ENCODE data around the gene TMEM255B. TPM values are rescaled to one million over a fixed set of nuclear protein-coding genes. Genes with fewer than 3 reads are reported as not detected.

The TMEM255B gene
- total RNA-seq, 1 donor from 2014 or later: 10.7 TPM

DNA sequence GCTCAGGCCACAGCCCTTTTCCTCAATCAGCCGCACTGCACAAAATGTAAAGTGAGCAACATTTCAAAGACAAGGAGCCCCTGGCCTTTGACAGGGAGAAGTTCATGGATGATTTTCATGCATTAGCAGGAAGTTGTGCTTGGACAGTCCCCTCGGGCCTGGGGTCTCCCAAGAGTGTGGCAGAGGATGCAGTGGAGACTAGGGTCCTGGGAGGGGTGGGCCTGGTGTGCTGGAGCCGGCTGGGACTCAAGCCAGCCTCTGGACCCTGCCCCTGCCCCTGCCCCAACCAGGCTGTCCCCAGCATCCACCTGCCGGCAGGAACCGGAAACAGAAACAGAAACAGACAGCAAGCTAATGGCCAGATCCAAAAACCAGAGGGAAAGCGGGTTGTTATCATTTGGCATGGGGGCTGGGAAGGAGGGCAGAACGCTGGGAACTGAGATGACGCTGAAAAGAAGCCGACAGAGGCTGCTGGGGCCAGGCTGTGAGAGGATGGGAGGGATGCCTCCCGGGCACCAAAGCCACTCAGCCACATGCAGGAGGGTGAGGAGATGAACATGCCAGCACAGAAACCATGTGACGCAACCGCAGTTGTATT is 102.5 kb downstream of the TMEM255B start:
- peak; percentile 74 for DNase-seq (ENCODE audit: low spot score)
- intact Hi-C loops (cut with DNase I): loop anchor here (1.0 to 2.0 kb wide), 3 partner anchors 21 to 40 kb away; no protein-coding TSS in a partner anchor

DNA sequence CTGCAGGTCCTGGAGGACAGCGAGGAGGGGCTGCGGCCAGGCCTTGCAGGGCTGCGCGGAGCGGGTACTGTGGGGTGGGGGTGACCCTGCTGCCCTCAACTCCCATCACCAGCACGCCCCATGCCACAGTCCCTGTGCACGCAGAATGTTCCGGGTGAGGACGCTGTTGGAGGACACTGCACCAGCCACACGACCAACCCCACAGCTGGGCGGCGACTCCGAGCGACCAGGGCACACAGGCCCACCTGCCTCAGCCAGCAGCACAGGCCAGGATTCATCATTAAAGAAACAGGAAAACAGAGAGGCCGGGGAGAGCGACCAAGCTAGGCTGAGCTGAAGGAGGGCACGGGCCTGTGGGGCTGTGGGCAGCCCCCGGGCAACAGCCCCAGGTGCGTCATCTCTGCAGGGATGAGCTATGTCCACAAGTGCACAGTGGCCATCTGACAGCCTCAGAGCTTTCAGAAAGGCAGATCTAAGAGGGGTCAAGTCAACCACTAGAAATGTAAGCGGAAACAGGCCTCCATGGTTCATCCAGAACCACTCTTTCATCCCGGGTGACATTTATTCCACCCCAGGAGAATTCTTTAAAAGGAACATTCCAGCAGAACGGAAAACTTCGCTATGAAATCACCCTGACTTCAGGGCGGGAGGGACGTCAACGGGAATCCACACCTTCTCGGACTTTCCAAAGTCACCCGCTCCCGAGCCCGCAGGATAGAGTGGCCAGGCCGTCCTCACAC is 103.3 kb downstream of the TMEM255B start:
- intact Hi-C loops (cut with DNase I): loop anchor here (1.0 to 2.0 kb wide), 3 partner anchors 20 to 41 kb away; no protein-coding TSS in a partner anchor

DNA sequence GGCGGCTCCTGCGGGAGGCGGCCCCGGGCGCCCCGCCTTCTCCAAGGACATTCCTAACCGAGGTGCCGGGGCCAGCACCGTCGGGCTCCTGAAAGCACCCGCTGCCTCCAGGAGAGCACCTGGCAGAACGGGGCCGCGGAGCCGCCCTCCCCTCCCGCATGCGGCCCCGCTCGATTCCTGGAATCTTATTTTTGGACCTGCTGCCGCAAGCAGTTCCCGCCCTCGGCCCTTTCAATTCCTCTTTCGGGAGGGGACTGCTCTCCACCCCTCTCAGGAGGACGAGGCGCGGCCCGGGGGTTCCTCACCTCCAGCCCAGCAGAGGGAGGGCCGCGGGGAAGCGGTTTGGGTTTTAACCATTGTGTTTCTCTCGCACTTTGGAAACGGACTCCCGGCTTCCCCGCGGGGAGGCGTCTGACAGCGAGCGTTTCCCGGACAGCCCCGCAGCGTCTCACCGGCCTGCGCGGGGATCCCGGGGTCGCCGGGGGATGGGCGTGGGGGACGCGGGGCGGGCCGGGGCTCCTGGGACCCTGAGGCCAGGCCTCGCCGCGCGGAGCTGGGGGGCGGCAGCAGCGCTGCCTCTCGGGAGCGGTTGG is 104.0 kb downstream of the TMEM255B start:
- intact Hi-C loops (cut with DNase I): loop anchor here (1.0 to 2.0 kb wide), 3 partner anchors 20 to 42 kb away; no protein-coding TSS in a partner anchor
- DNase-seq (ENCODE audit: low spot score): peak; percentile 80

More for the DNA sequence above, 103.3 kb downstream of the TMEM255B start:
- DNase-seq (ENCODE audit: low spot score): peak; percentile 70

DNA sequence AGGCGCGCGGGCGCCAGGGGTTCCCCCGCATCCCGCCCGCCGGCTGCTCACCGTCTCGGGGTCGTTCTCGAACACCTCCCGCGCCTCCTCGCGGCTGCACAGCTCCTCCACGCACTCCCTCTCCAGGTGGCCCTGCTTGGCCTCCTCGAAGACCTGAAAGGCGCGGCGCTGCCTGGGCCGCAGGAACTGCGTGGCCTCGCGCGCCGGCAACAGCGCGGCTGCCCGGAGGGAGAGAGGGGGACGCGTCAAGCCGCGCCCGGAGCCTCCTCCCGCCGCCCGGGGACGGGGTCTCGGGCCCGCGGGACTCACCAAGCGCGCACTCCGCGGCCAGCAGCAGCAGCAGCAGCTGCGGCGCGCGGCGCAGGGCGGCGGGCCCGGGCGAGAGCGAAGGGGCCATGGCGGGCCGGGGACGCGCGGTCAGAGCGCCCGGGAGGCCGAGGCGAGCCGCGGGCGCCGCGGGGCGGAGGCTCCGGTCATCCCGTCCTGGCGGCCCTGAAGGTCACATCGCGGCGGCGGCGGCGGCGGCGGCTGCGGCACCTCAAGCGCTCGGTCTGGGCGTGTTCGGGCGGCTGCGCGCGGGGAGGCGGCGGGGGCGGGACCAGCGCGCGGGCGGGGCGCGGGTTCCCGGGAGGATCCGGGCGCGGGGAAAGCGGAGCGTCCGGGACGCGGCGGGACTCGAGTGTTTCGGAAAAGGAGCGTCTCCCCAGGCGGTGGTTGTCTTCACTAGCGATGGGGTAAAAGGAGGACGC is 104.7 kb downstream of the TMEM255B start, which contains the start of gene GAS6:
Gene GAS6 (minus strand): TSS at position 553 of the 749 bp plus-strand sequence. CDS start 156 bp downstream, at position 397.
- peak; percentile 78 for DNase-seq (ENCODE audit: low spot score)
- intact Hi-C loops (cut with DNase I): loop anchor here (2.0 kb wide), 2 partner anchors 19 to 23 kb away; no protein-coding TSS in a partner anchor

DNA sequence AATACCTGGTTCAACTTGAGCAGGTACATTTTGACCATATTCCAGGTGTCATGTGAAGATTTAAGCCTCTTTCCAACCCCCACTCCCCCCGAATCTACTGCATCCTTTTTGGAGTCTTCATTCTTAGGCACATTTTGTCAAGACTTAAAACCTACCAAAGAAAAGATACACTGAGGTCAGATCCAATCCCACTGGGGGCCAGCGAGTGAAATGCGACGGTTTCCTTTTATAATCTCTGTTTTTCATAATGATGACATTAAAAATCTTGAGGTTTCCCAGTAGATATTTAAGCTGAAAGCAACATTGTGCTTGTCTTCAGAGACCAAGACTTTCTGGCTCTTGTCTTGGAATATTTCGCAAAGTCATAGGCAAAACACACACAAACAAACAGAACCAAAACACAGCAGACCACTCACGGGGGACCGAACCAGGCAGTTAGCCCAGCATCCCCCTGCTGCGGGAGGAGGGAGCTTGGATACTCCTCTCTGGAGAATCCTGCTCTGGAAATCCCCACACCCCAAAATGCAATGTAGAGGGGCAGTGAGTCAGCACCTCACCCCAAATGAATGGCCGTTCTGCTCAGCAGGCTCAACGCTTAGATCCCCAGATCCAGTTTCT is 105.4 kb downstream of the TMEM255B start:
- intact Hi-C loops (cut with DNase I): no loop called here
- peak; percentile 67 for DNase-seq (ENCODE audit: low spot score)

DNA sequence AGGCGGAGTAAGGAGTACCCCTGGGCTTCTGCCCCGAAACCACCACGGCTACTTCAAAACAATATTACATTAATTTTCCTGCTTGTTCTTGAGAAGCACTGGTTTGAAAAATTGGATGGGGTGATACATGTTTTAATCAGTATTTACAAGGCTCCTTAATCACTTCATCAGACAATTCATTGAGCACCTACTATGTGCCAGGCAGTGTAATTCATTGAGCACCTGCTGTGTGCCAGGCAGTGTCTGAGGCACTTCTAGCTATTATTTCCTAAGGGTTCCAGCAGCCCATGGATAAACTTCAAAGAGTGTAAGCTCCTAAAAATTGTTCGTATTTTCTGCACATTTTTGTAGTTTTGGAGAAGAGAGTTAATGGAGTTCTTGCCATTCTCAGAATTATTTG is 106.4 kb downstream of the TMEM255B start:
- DNase-seq (ENCODE audit: low spot score): no peak
- intact Hi-C loops (cut with DNase I): no loop called here

Other genes with a start within 250 kb of the TMEM255B start
- 38.8 TPM for gene TFDP1, start 174.5 kb upstream of the TMEM255B start, total RNA-seq
- not detected for gene ATP4B, start 101.0 kb upstream of the TMEM255B start, total RNA-seq
- gene GRK1, start 92.0 kb upstream of the TMEM255B start, total RNA-seq: 0.48 TPM
- 201 TPM for gene GAS6, start 104.8 kb downstream of the TMEM255B start, total RNA-seq
- 0.40 TPM for gene C13orf46, start 214.8 kb downstream of the TMEM255B start, total RNA-seq

Measured in cardiac septum (tissue), 1 donor.